Stimulated activated CD4-positive, alpha-beta T cell treated with anti-CD3 and anti-CD28 coated beads, Interleukin-12 subunit alpha, Interleukin-12 subunit beta, amount 100 ng/mL, for 48 hours (primary cell): ENCODE measurements around the gene LRRC56.

Source experiments
- DNase-seq, 3 donors: peaks; one replicate each; pipeline ENCODE4 v3.0.0-alpha.2; 2020; ENCODE audit warnings: low read depth in 2 of 3, low spot score in 1 of 3

The LRRC56 gene

GRCh38 chr11:592918-593317 lies 55.6 kb downstream of the LRRC56 start:
- no peak for DNase-seq

GRCh38 chr11:593347-593746 lies 56.0 kb downstream of the LRRC56 start:
- DNase-seq = no peak

- no peak for DNase-seq
Observed at GRCh38 chr11:595400-595799, 58.1 kb downstream of the LRRC56 start.

GRCh38 chr11:596374-596773 lies 59.0 kb downstream of the LRRC56 start:
- no peak for DNase-seq

GRCh38 chr11:597166-597725 lies 59.9 kb downstream of the LRRC56 start:
- no peak for DNase-seq

- DNase-seq = no peak
Observed at GRCh38 chr11:598005-598680, 60.8 kb downstream of the LRRC56 start.

GRCh38 chr11:601573-602245 lies 64.4 kb downstream of the LRRC56 start:
- DNase-seq = no peak

GRCh38 chr11:603154-603553 lies 65.8 kb downstream of the LRRC56 start:
- DNase-seq = no peak
